B cell (primary cell): ENCODE data around the gene SLC25A26. TPM values are rescaled to one million over a fixed set of nuclear protein-coding genes. Genes with fewer than 3 reads are reported as not detected.

Source experiments
- ATAC-seq: fragments of 200-7000 bp; cut with Tn5 transposase; one replicate; pipeline ENCODE4 v1.10.0; 2021; ENCODE audit warnings: low read depth, mild to moderate bottlenecking, moderate number of reproducible peaks, moderate library complexity
- CTCF ChIA-PET: fragments of 350-600 bp; sonication (Branson Sonifier 250); formaldehyde crosslinking; loops from one replicate; lab custom pipeline; 2021; ENCODE audit warnings: antibody characterized with exemption, inconsistent platforms; lab: Charles Lee
- POLR2A ChIA-PET: fragments of 350-600 bp; sonication (Branson Sonifier 250); formaldehyde crosslinking; loops from one replicate; lab custom pipeline; 2021; ENCODE audit warnings: antibody characterized with exemption; lab: Charles Lee
- DNase-seq: peaks from one replicate; pipeline ENCODE4 v3.0.0; 2013
- H2AFZ ChIP-seq: 2 replicates; pipeline ENCODE4 v1.6.1; 2012; ENCODE audit warnings: mild to moderate bottlenecking, low read depth, low read length; ENCODE audit not compliant: insufficient read depth, poor library complexity, severe bottlenecking
- H3K27ac ChIP-seq, 2 donors: 1 replicate in 1 of 2; 2 replicates in 1 of 2; pipeline ENCODE4 v1.5.1; 2012 to 2013; ENCODE audit warnings: low read length in 2 of 2, mild to moderate bottlenecking in 2 of 2, moderate library complexity in 1 of 2
- H3K27me3 ChIP-seq, 4 experiments: fragments of 200-600 bp in 1 of 4; sonication (generic) in 1 of 4; replicated peaks in 1 of 4; 1 replicate in 2 of 4; 2 replicates in 2 of 4; pipeline versions ENCODE4 v1.6.1 to v1.7.0; 2013 to 2016; ENCODE audit warnings: low read length in 3 of 4, mild to moderate bottlenecking in 2 of 4, mixed read lengths in 1 of 4, moderate library complexity in 1 of 4; ENCODE audit not compliant: insufficient read depth in 4 of 4, control insufficient read depth in 3 of 4; ENCODE audit errors: control extremely low read depth in 1 of 4
- H3K36me3 ChIP-seq, 2 experiments: replicated peaks in 1 of 2; 1 replicate in 1 of 2; 2 replicates in 1 of 2; pipeline versions ENCODE4 v1.6.1 to v1.7.1; 2013; ENCODE audit warnings: low read length in 1 of 2; ENCODE audit not compliant: insufficient read depth in 2 of 2, control insufficient read depth in 1 of 2; ENCODE audit errors: control extremely low read depth in 1 of 2, extremely low read depth in 1 of 2
- H3K4me1 ChIP-seq, 2 donors: fragments of 200-600 bp in 1 of 2; sonication (generic) in 1 of 2; 1 replicate in 1 of 2; 2 replicates in 1 of 2; pipeline versions ENCODE4 v1.5.1 to v1.6.1; 2013 to 2017; ENCODE audit warnings: low read length in 2 of 2; ENCODE audit not compliant: control insufficient read depth in 2 of 2, insufficient read depth in 2 of 2
- H3K4me2 ChIP-seq: replicated peaks from 2 replicates; pipeline ENCODE3; 2012; ENCODE audit warnings: mild to moderate bottlenecking, low read depth, low read length; ENCODE audit not compliant: poor library complexity, severe bottlenecking
- H3K4me3 ChIP-seq, 5 experiments: fragments of 200-600 bp in 1 of 5; sonication (generic) in 1 of 5; 1 replicate in 3 of 5; 2 replicates in 2 of 5; pipeline versions ENCODE4 v1.5.1 to v1.7.0; 2011 to 2016; ENCODE audit warnings: low read length in 4 of 5, mild to moderate bottlenecking in 4 of 5, low read depth in 2 of 5, control low read depth in 1 of 5, moderate library complexity in 1 of 5; ENCODE audit not compliant: insufficient read depth in 1 of 5; ENCODE audit errors: control extremely low read depth in 1 of 5, extremely low read depth in 1 of 5
- H3K79me2 ChIP-seq: fragments of 200-600 bp; sonication (generic); one replicate; pipeline ENCODE4 v1.6.0; 2016; ENCODE audit warnings: low read length; ENCODE audit not compliant: control insufficient read depth, insufficient read depth
- H3K9ac ChIP-seq: fragments of 200-600 bp; sonication (generic); 2 replicates; pipeline ENCODE4 v1.6.1; 2017; ENCODE audit warnings: mild to moderate bottlenecking, low read length, moderate library complexity
- H3K9me3 ChIP-seq, 3 donors: one replicate each; pipeline versions ENCODE4 v1.6.1 to v1.7.1; 2013; ENCODE audit warnings: low read length in 2 of 3; ENCODE audit not compliant: control insufficient read depth in 2 of 3, insufficient read depth in 1 of 3; ENCODE audit errors: control extremely low read depth in 1 of 3
- H4K20me1 ChIP-seq: 2 replicates; pipeline ENCODE4 v1.6.0; 2012; ENCODE audit warnings: mild to moderate bottlenecking, low read length; ENCODE audit not compliant: insufficient read depth, control insufficient read depth, poor library complexity, severe bottlenecking
- H3K27ac Mint-ChIP-seq: one replicate; pipeline ENCODE4 v1.8.0; 2021; ENCODE audit warnings: mixed read lengths
- H3K27me3 Mint-ChIP-seq: one replicate; pipeline ENCODE4 v1.8.0; 2021; ENCODE audit warnings: mixed read lengths
- H3K4me1 Mint-ChIP-seq: one replicate; pipeline ENCODE4 v1.8.0; 2021; ENCODE audit warnings: mixed read lengths
- H3K4me3 Mint-ChIP-seq: one replicate; pipeline ENCODE4 v1.8.0; 2021; ENCODE audit warnings: mixed read lengths
- H3K9me3 Mint-ChIP-seq: one replicate; pipeline ENCODE4 v1.8.0; 2022; ENCODE audit warnings: mixed read lengths; ENCODE audit not compliant: insufficient read depth
- EZH2 ChIP-seq: IDR thresholded peaks from 2 replicates; pipeline ENCODE4 v1.6.1; 2012; ENCODE audit warnings: borderline replicate concordance, low read depth, mild to moderate bottlenecking, moderate library complexity, low read length; ENCODE audit not compliant: insufficient read depth, poor library complexity, severe bottlenecking
- WGBS: methylation state at CpG from one replicate; pipeline ENCODE4 v1.1.5; 2013; ENCODE audit warnings: missing lambda C conversion rate; ENCODE audit not compliant: insufficient coverage; 5-methylcytosine and 5-hydroxymethylcytosine counted together
- intact Hi-C: fragments of 100-400 bp; cut with micrococcal nuclease; formaldehyde crosslinking; loops from one replicate; pipeline ENCODE4 v1.10.0; 2022
- polyA plus RNA-seq: library from polyadenylated mRNA; depleted of rRNA; stranded (reverse); fragments of >200 nt; gene quantifications from 2 replicates; pipeline ENCODE4 v1.2.3, GENCODE V29; 2012
- total RNA-seq, 2 donors: library from RNA; stranded (reverse); fragments of 120-200 nt in 1 of 2; gene quantifications; 1 replicate in 1 of 2; 2 replicates in 1 of 2; pipeline versions ENCODE4 v1.2.3 to v1.2.4, GENCODE V29; 2013 to 2022
- TF ChIP-seq, protein P1 (sequence below): fragments of 200-600 bp; IDR thresholded peaks from one replicate; pipeline ENCODE4 v1.8.0; 2022; ENCODE audit warnings: antibody characterized with exemption, mild to moderate bottlenecking

SLC25A26 gene
- total and polyA plus RNA-seq, 2 donors (not counting 1 experiment from before 2014, with no cell fraction given), result 22.3 to 23.8 TPM

DNA sequence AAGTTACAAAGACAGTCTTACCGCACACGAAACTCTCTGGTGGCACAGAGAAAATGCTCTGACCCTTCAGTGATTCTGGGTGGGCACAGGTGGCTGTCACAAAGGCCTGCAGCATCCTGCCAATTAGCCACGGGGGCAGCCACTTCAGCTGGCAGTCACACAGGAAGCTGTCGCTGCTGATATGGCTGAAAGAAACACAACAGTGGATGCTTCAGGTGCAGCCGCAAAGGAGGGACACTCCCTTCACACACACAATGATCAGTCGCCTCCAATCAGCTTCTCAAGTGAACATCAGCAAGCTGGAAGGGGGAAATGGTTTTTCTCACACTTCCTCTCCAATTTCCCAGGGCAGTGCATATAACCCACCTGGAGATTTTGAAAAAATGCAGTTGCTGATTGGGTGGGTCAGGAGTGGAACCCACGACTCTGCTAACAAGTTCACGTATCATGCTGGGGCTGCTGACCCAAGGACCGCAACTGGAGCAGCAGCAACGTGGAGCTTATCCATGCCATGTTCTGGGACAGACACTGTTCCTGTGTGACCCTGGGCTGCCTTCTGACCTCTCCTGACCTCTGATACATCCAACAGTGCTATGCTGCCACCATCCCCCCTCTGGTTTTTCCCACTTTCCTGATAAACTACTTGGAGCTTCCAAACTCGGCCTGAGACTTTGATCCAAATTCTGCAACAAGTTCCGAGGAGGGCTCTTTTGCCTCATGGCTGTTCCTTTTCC, 173.4 kb downstream of the SLC25A26 start:
- Histone ChIP-seq H3K79me2 (peaks cover 29% of the 10 kb centered on the region), H3K36me3 (peaks cover 0 to 3% of the 10 kb centered on the region in 2 experiments), H4K20me1 (no peaks in the 10 kb centered on the region), H3K4me1 (peaks cover 35 to 48% of the 10 kb centered on the region in 2 donors), H2AFZ (peak overlapping the region; percentile 44), H3K4me2 (peak overlapping the region; percentile 75), H3K27ac (peak overlapping the region; percentile 66 to 72), H3K27me3 (no peaks in the 10 kb centered on the region), H3K9ac (peak overlapping the region; percentile 53), H3K4me3 (peak overlapping the region; percentile 37 to 71 (median 58)), H3K9me3 (no peaks in the 10 kb centered on the region)
- TF ChIP-seq EZH2, result no peak
- TF ChIP-seq, protein P1, sequence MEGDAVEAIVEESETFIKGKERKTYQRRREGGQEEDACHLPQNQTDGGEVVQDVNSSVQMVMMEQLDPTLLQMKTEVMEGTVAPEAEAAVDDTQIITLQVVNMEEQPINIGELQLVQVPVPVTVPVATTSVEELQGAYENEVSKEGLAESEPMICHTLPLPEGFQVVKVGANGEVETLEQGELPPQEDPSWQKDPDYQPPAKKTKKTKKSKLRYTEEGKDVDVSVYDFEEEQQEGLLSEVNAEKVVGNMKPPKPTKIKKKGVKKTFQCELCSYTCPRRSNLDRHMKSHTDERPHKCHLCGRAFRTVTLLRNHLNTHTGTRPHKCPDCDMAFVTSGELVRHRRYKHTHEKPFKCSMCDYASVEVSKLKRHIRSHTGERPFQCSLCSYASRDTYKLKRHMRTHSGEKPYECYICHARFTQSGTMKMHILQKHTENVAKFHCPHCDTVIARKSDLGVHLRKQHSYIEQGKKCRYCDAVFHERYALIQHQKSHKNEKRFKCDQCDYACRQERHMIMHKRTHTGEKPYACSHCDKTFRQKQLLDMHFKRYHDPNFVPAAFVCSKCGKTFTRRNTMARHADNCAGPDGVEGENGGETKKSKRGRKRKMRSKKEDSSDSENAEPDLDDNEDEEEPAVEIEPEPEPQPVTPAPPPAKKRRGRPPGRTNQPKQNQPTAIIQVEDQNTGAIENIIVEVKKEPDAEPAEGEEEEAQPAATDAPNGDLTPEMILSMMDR, result no peak
- ChIA-PET POLR2A (no interaction called here), CTCF (interaction anchor here (0.8 to 5.1 kb wide), 10 partner anchors 8 to 578 kb away, joined by 3 to 31 read pairs (median 4); no protein-coding TSS in a partner anchor)
- DNase-seq (peak; percentile 79), ATAC-seq (peak; percentile 88)
- WGBS, result 31% methylated on average over 11 of the region's 12 CpGs
- Mint-ChIP-seq H3K4me1 (peaks cover 53% of the 10 kb centered on the region), H3K27me3 (no peaks in the 10 kb centered on the region), H3K4me3 (peak overlapping the region; percentile 92), H3K9me3 (no peaks in the 10 kb centered on the region), H3K27ac (peak overlapping the region; percentile 92)
- intact Hi-C loops, result loop anchor here (1.0 to 5.0 kb wide), 4 partner anchors 8 to 172 kb away; partner anchors contain the start of genes LRIG1 and SLC25A26
